H1 (cell line): ENCODE data around the gene CD160. TPM values are rescaled to one million over a fixed set of nuclear protein-coding genes. Genes with fewer than 3 reads are reported as not detected.

Source experiments
- CTCF ChIA-PET: fragments of 300-600 bp; sonication (Branson Sonifier 250); formaldehyde crosslinking; loops from one replicate; lab custom pipeline; 2021; ENCODE audit not compliant: partially characterized antibody; lab: Charles Lee
- POLR2A ChIA-PET: fragments of 300-600 bp; sonication (Branson Sonifier 250); formaldehyde crosslinking; loops from one replicate; lab custom pipeline; 2021; ENCODE audit warnings: inconsistent platforms; ENCODE audit not compliant: partially characterized antibody; lab: Charles Lee
- DNase-seq, 2 experiments: peaks; one replicate each; pipeline versions ENCODE4 v3.0.0 to v3.0.0-alpha.2; 2010 to 2022; ENCODE audit warnings: low spot score in 2 of 2, low read depth in 1 of 2, mixed read lengths in 1 of 2
- FAIRE-seq: peaks from 2 replicates; lab custom pipeline; 2011; peaks lifted over from hg19 to GRCh38; lab: Jason Lieb, UNC
- H2AFZ ChIP-seq: 2 replicates; pipeline ENCODE4 v1.8.1; 2012; ENCODE audit warnings: low read length, inconsistent platforms
- H2AK5ac ChIP-seq: 2 replicates; pipeline ENCODE4 v1.6.1; 2013; ENCODE audit warnings: low read depth, low read length
- H2BK120ac ChIP-seq: replicated peaks from 2 replicates; pipeline ENCODE3; 2013; ENCODE audit warnings: low read depth, low read length, inconsistent platforms
- H2BK12ac ChIP-seq: 2 replicates; pipeline ENCODE4 v1.6.1; 2013; ENCODE audit warnings: low read depth, low read length
- H2BK15ac ChIP-seq: 2 replicates; pipeline ENCODE4 v1.6.1; 2013; ENCODE audit warnings: low read length
- H2BK20ac ChIP-seq: 2 replicates; pipeline ENCODE4 v1.6.1; 2013; ENCODE audit warnings: low read length
- H2BK5ac ChIP-seq: 2 replicates; pipeline ENCODE4 v1.6.1; 2013; ENCODE audit warnings: low read depth, low read length
- H3K14ac ChIP-seq: 2 replicates; pipeline ENCODE4 v1.6.1; 2013; ENCODE audit warnings: inconsistent platforms; ENCODE audit not compliant: insufficient read length
- H3K18ac ChIP-seq: 2 replicates; pipeline ENCODE4 v1.6.1; 2013; ENCODE audit warnings: low read length; ENCODE audit errors: extremely low read depth
- H3K23ac ChIP-seq: 2 replicates; pipeline ENCODE4 v1.6.1; 2013; ENCODE audit warnings: inconsistent platforms; ENCODE audit not compliant: insufficient read length
- H3K23me2 ChIP-seq: 2 replicates; pipeline ENCODE4 v1.6.1; 2013; ENCODE audit warnings: low read depth, low read length
- H3K27ac ChIP-seq: 2 replicates; pipeline ENCODE4 v1.6.1; 2011; ENCODE audit warnings: low read depth, low read length, inconsistent platforms
- H3K27me3 ChIP-seq, 4 experiments: replicated peaks in 1 of 4; 1 replicate in 1 of 4; 2 replicates in 3 of 4; pipeline versions ENCODE4 v1.6.1 to v1.8.1; 2011 to 2013; ENCODE audit warnings: low read length in 3 of 4, mild to moderate bottlenecking in 3 of 4, inconsistent platforms in 2 of 4, mixed read lengths in 2 of 4, moderate library complexity in 1 of 4; ENCODE audit not compliant: control insufficient read depth in 3 of 4, insufficient read depth in 3 of 4; ENCODE audit errors: extremely low read depth in 1 of 4
- H3K36me3 ChIP-seq, 4 experiments: 2 replicates each; pipeline versions ENCODE4 v1.6.1 to v1.8.1; 2011 to 2013; ENCODE audit warnings: mild to moderate bottlenecking in 4 of 4, low read length in 3 of 4, moderate library complexity in 2 of 4, control low read depth in 1 of 4, inconsistent platforms in 1 of 4; ENCODE audit not compliant: insufficient read depth in 4 of 4, control insufficient read depth in 2 of 4
- H3K4ac ChIP-seq: replicated peaks from 2 replicates; pipeline ENCODE3; 2013; ENCODE audit warnings: low read length, low read depth, mixed read lengths, inconsistent platforms; ENCODE audit not compliant: insufficient read length
- H3K4me1 ChIP-seq, 4 experiments: replicated peaks in 1 of 4; 1 replicate in 1 of 4; 2 replicates in 3 of 4; pipeline versions ENCODE4 v1.6.1 to v1.8.1; 2011 to 2013; ENCODE audit warnings: low read length in 3 of 4, inconsistent platforms in 2 of 4, mixed read lengths in 1 of 4; ENCODE audit not compliant: insufficient read depth in 4 of 4, control insufficient read depth in 3 of 4
- H3K4me2 ChIP-seq, 2 experiments: 2 replicates each; pipeline versions ENCODE4 v1.6.1 to v1.8.1; 2011 to 2013; ENCODE audit warnings: low read depth in 2 of 2, low read length in 2 of 2, control low read depth in 1 of 2, inconsistent platforms in 1 of 2, mild to moderate bottlenecking in 1 of 2; ENCODE audit not compliant: insufficient read depth in 1 of 2
- H3K4me3 ChIP-seq, 4 experiments: fragments of 200-600, 300-600 bp in 1 of 4; sonication (generic), shearing (Covaris generic), sonication (Bioruptor Twin) in 1 of 4; 2 replicates each; pipeline versions ENCODE4 v1.5.1 to v1.8.1; 2011 to 2016; ENCODE audit warnings: low read length in 4 of 4, low read depth in 3 of 4, control low read depth in 2 of 4, inconsistent platforms in 2 of 4, mild to moderate bottlenecking in 2 of 4, mixed read lengths in 1 of 4, moderate library complexity in 1 of 4; ENCODE audit not compliant: insufficient read depth in 2 of 4; ENCODE audit errors: extremely low read depth in 1 of 4
- H3K56ac ChIP-seq: replicated peaks from 2 replicates; pipeline ENCODE3; 2013; ENCODE audit warnings: low read depth, mild to moderate bottlenecking, mixed read lengths, low read length, inconsistent platforms; ENCODE audit not compliant: insufficient read length
- H3K79me1 ChIP-seq: 2 replicates; pipeline ENCODE4 v1.6.1; 2013; ENCODE audit warnings: low read depth, low read length, control low read depth
- H3K79me2 ChIP-seq, 2 experiments: 2 replicates each; pipeline versions ENCODE4 v1.6.1 to v1.8.1; 2012 to 2013; ENCODE audit warnings: low read length in 2 of 2, mild to moderate bottlenecking in 2 of 2, inconsistent platforms in 1 of 2; ENCODE audit not compliant: insufficient read depth in 2 of 2, control insufficient read depth in 1 of 2
- H3K9ac ChIP-seq, 4 experiments: replicated peaks in 1 of 4; 1 replicate in 1 of 4; 2 replicates in 3 of 4; pipeline versions ENCODE4 v1.6.1 to v1.8.1; 2011 to 2013; ENCODE audit warnings: low read depth in 3 of 4, low read length in 3 of 4, control low read depth in 2 of 4, mild to moderate bottlenecking in 2 of 4, moderate library complexity in 2 of 4, inconsistent platforms in 1 of 4; ENCODE audit errors: extremely low read depth in 1 of 4
- H3K9me3 ChIP-seq, 2 experiments: 2 replicates each; pipeline versions ENCODE4 v1.6.1 to v1.8.1; 2012 to 2013; ENCODE audit warnings: mild to moderate bottlenecking in 2 of 2, moderate library complexity in 2 of 2, control low read depth in 1 of 2, inconsistent platforms in 1 of 2, low read depth in 1 of 2, low read length in 1 of 2, mixed read lengths in 1 of 2; ENCODE audit not compliant: insufficient read depth in 2 of 2
- H4K20me1 ChIP-seq, 2 experiments: replicated peaks in 1 of 2; 2 replicates each; pipeline versions ENCODE3 to v1.8.1; 2011 to 2013; ENCODE audit warnings: inconsistent platforms in 2 of 2, low read length in 2 of 2, mild to moderate bottlenecking in 1 of 2; ENCODE audit not compliant: insufficient read depth in 2 of 2, control insufficient read depth in 1 of 2
- H4K5ac ChIP-seq: 2 replicates; pipeline ENCODE4 v1.6.1; 2013; ENCODE audit warnings: low read length, low read depth, mixed read lengths, inconsistent platforms; ENCODE audit not compliant: insufficient read length
- H4K8ac ChIP-seq: 2 replicates; pipeline ENCODE4 v1.8.0; 2013; ENCODE audit warnings: mild to moderate bottlenecking, moderate library complexity, low read length, inconsistent platforms; ENCODE audit not compliant: insufficient read depth; ENCODE audit errors: extremely low read depth
- H4K91ac ChIP-seq: replicated peaks from 2 replicates; pipeline ENCODE3; 2013; ENCODE audit warnings: low read length, mixed read lengths, inconsistent platforms; ENCODE audit not compliant: insufficient read length
- BACH1 ChIP-seq: IDR thresholded peaks from 2 replicates; pipeline ENCODE4 v1.6.1; 2012; ENCODE audit warnings: low read length, improper control_type of control experiment
- BCL11A ChIP-seq, 2 experiments: IDR thresholded peaks; one replicate each; pipeline ENCODE4 v1.6.1; 2011; ENCODE audit warnings: low read depth in 2 of 2, low read length in 2 of 2, mild to moderate bottlenecking in 2 of 2
- SP2 ChIP-seq: IDR thresholded peaks from 2 replicates; pipeline ENCODE4 v1.6.1; 2012; ENCODE audit warnings: mild to moderate bottlenecking, low read length, inconsistent platforms
- WGBS, 2 experiments: shearing (Covaris generic) in 1 of 2; methylation state at CpG; one replicate each; pipeline versions ENCODE4 v1.1.6 to v1.1.7; 2013 to 2015; ENCODE audit warnings: low lambda C conversion rate in 2 of 2, mixed read lengths in 2 of 2, inconsistent platforms in 1 of 2, low coverage in 1 of 2, missing lambda C conversion rate in 1 of 2; ENCODE audit not compliant: insufficient replicate concordance in 2 of 2, insufficient coverage in 1 of 2, insufficient read length in 1 of 2; ENCODE audit errors: extremely low coverage in 1 of 2, missing lambda C conversion rate in 1 of 2; 5-methylcytosine and 5-hydroxymethylcytosine counted together
- polyA plus RNA-seq, 7 experiments: library from polyadenylated mRNA; depleted of rRNA in 3 of 7; stranded (reverse) in 5 of 7; unstranded in 2 of 7; fragments of >200 nt in 5 of 7; fragments of 200-250 nt in 2 of 7; gene quantifications; 1 replicate in 5 of 7; 2 replicates in 1 of 7; 4 replicates in 1 of 7; pipeline versions ENCODE4 v1.2.1 to v1.2.3, GENCODE V29; 2011 to 2013; ENCODE audit warnings: missing spikeins in 2 of 7, mixed read lengths in 2 of 7
- total RNA-seq: library from RNA; stranded (reverse); fragmentation: NEBNext Ultra II Directional; extraction: Animal tissue kit (Norgen Biotek cat#: 25700); gene quantifications from 2 replicates; pipeline ENCODE4 v1.2.1, GENCODE V29; 2021

Gene CD160
- total and polyA plus RNA-seq, 2 of the 8 experiments (the other 6 are each of a cell fraction or from before 2014, with no cell fraction given), result not detected

- 87% methylated on average over 2 of the region's 2 CpGs; no CpG with 5 or more reads in 1 of the 2 experiments for WGBS, 2 experiments
- H3K27me3 ChIP-seq, result no peaks in the 10 kb centered on the region
Measured at GRCh38 chr1:145757420-145757819, 38.1 kb downstream of the CD160 start.

More at GRCh38 chr1:145757420-145757819, 38.1 kb downstream of the CD160 start:
- no peak overlapping the region for H4K5ac ChIP-seq
- no peak overlapping the region for H3K14ac ChIP-seq
- no peak overlapping the region for H3K4me3 ChIP-seq
- no peaks in the 10 kb centered on the region for H4K20me1 ChIP-seq
- H2BK120ac ChIP-seq, result no peak overlapping the region
- TF ChIP-seq SP2 (no peak), BACH1 (no peak), BCL11A (IDR thresholded peaks at IDR 0.05; ENCODE audit: low read depth in 2 of 2, low read length in 2 of 2) (no peak)
- no peak overlapping the region for H3K18ac ChIP-seq
- FAIRE-seq (no peak), DNase-seq (no peak)
- CTCF ChIA-PET, result no interaction called here
- no peak overlapping the region for H2BK5ac ChIP-seq
- no peak overlapping the region for H3K27ac ChIP-seq
- no peak overlapping the region for H2BK12ac ChIP-seq
- H3K9me3 ChIP-seq, result peaks cover 5 to 20% of the 10 kb centered on the region in 2 experiments; a peak in 2 of 4 replicates
- H3K56ac ChIP-seq, result no peak overlapping the region
- no peak overlapping the region for H2BK20ac ChIP-seq
- no peaks in the 10 kb centered on the region for H3K79me2 ChIP-seq
- peaks cover 0 to 12% (median 3%) of the 10 kb centered on the region in 4 experiments; a peak in 3 of 8 replicates for H3K36me3 ChIP-seq
- no peak overlapping the region for H2AFZ ChIP-seq
- no peak overlapping the region for H3K23ac ChIP-seq
- no peaks in the 10 kb centered on the region for H3K79me1 ChIP-seq
- H3K4me2 ChIP-seq, result no peak overlapping the region
- no peak overlapping the region for H3K9ac ChIP-seq
- no peak overlapping the region for H4K91ac ChIP-seq
- no peak overlapping the region for H2AK5ac ChIP-seq
- H3K23me2 ChIP-seq, result no peaks in the 10 kb centered on the region
- no peak overlapping the region for H3K4ac ChIP-seq
- POLR2A ChIA-PET, result interaction anchor here (0.6 kb wide), 1 partner anchor 173 kb away, joined by 3 read pairs; no protein-coding TSS in a partner anchor
- no peaks in the 10 kb centered on the region for H3K4me1 ChIP-seq
- no peak overlapping the region for H4K8ac ChIP-seq
- no peak overlapping the region for H2BK15ac ChIP-seq
